KBM-7 (cell line): Measurements from ENCODE around the gene ZNF343.
A peak's percentile ranks its signal among the peaks of the same experiment; 100 is the strongest.
"Not testable (repeated sequence)": the region's sequence is repeated elsewhere in the genome, so short reads cannot be mapped to it uniquely, and the experiment has no call there.

Experiments used
- DNase-seq: peaks from one replicate; pipeline ENCODE4 v3.0.0-alpha.2; 2015
- in situ Hi-C: fragments of 300-500 bp; cut with MboI; formaldehyde crosslinking; loops from 2 replicates; pipeline ENCODE4 v1.14.3; 2020; ENCODE audit warnings: low sequenced_read_pairs, low pct_unique_long_range_greater_than_20kb, mixed read lengths

ZNF343 gene

DNA sequence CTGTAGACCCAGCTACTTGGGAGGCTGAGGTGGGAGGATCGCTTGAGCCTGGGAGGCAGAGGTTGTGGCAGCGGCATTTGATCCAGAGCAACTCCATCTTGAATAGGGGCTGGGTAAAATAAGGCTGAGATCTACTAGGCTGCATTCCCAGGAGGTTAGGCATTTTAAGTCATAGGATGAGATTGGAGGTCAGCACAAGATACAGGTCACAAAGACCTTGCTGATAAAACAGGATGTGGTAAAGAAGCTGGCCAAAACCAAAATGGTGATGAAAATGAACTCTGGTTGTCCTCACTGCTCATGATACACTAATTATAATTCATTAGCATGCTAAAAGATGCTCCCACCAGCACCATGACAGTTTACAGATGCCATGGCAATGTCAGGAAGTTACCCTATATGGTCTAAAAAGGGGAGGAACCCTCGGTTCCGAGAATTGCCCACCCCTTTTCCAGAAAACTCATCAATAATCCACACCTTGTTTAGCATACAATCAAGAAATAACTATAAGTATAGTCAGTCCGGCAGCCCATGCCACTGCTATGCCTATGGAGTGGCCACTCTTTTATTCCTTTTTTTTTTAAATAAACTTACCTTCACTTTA is 14.2 kb upstream of the ZNF343 start:
- peak; percentile 36 for DNase-seq
- in situ Hi-C loops = not testable (repeated sequence)

DNA sequence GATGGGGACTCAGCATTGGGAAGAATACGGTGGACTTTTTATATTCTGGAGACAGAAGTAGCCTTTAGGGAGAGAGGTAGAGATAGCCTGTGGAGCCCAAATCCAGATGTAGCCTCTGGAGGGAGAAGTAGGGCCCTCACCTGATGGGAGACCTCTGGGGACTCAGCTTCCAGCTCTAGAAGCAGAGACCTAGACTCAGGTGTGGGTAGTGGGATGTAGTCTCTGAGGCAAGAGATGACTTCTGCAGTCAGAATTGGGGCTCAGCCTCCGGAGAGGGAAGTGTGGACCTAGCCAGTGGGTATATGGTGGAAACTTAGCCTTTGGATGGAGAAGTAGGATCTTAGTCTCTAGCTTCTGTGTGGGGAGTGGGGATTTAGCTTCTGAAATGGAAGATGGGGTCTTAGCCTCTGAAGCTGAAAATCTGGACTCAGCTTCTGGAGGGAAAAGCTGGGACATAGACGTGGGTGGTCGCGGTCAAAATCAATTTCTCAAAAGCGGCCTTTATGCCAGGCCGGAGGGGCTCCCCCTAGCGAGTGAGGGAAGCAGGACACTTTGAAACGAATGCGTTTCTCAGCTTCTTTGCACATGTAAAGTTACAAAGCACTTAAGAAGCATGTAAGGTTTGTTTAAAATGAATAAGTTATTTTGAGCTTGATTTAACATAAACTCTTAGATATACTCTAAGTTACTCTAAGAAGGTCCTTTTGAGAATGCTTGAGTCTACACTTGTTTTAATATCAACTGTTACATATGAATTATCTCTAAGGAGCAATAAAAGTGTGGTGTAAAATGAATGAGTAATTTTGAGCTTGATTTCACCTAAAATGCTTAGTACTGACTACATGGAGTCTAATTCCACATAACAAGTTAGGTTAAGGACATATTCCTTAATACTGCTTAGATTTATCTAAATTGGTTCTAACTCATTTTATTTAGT is 12.9 kb upstream of the ZNF343 start:
- DNase-seq = peak; percentile 60
- in situ Hi-C loops = no loop called here

DNA sequence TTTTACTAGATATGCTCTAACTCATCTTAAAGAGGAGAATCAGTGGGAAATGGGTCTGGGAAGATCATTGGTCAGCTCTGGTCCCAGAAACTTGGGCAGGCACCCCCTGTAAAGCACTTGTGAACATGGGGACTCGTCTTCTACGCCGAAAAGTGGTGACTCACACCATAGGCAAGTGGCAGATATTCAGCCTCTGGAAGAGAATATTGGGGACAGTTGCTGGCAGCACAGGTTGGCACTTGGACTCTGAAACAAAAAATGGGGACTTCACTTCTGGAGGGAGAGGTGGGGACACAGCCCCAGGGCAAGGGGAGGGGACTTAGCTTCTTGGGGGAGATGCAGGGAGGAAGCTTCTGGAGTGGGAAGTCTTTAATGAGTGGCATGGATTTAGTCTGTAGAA is 11.9 kb upstream of the ZNF343 start:
- DNase-seq = no peak
- in situ Hi-C loops = no loop called here

DNA sequence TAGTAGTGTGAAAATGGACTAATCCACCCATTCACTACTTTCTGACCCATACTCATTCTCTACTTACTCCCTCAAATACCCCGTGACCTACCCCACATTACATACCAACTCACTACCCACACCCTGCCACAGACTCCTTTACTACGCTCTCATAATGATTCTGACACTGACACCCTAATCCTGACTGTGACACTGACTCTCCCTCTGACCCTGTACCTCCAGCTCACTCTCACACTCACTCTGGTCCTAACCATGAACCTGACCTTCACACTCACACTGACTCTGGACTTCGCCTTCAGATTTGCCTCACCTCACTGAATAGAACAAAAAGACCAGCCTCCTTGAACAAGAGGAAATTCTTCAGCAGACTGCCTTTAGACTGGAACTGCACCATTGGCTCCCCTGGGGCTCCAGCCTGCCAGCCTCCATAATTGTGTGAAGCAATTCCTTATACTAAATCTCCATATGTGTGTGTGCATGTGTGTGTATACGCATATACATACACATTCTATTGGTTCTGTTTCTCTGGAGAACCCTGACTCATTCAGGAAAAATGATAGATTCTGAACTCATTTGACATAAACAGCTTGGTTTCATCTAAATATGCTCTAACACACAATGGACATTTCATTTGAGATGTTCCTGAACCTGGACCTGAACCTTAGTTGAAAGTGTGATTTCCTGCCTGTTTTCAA is 10.5 kb upstream of the ZNF343 start:
- in situ Hi-C loops = no loop called here
- DNase-seq = no peak

DNA sequence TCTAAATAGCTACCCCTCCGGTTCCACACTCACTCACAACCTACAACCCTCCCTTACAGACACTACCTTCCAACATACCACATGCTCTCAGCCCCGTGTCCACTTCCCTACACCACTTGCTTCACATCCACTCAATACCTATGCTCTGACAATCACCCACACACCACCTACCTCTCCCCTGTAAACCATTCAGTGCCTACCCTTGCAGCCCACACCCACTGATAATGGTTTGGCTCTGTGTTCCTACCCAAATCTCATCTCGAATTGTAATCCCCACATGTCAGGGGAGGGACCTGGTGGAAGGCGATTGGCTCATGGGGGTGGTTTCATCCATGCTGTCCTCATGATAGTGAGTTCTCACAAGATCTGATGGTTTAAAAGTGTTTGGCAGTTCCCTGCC is 9.8 kb upstream of the ZNF343 start:
- in situ Hi-C loops = no loop called here
- no peak for DNase-seq

DNA sequence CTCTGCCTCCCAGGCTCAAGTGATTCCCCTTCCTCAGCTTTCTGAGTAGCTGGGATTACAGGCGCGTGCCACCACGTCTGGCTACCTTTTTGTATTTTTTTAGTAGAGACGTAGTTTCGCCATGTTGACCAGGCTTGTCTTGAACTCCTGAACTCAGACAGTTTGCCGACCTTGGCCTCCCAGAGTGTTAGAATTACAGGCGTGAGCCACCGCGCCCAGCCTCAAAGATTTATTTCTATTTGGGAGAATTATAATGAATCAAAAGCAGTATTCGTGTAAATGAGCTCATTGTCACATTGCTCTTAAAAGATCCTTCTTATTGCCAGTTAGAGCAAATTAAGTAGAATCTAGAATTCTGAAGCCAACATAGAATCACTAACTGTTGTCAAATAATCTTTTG is 9.4 kb upstream of the ZNF343 start:
- DNase-seq = no peak
- in situ Hi-C loops = no loop called here

DNA sequence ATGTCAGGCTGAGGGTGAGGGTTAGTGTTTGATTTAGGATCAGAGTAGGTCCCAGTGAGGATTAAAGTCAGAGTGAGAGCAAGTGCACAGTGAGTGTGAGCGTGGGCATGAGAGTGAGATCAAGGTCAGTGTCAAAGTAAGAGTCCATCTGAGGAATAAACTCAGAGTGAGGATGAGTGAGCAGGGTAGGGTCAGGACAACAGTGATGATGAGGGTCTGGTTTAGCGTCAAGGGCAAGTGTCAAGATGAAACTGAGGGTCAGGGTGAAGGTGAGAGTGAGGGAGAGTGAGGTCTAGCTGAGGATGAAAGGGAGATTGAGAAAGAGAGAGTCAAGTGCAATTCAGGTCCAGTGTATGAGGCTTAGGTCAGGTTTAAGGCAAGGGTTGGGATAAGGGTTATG is 7.7 kb upstream of the ZNF343 start:
- DNase-seq = no peak
- in situ Hi-C loops = no loop called here

DNA sequence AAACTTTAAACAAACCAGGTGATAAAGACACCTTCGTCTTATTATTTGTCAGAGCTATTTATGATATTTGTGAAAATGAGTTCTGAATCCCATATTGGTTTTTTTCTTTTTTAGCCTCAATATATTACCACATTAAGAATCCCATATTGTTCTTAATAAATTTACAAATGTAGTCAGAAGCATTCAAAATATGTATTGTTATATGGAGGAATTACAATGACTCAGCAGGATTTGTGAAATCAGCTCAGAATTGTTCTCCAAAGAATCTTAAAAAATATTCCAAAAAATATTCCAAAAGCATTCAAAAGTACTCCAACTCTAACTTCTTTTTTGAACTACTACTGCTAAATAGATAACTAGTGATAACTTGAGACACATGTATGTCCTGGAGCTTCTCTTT is 6.5 kb upstream of the ZNF343 start:
- in situ Hi-C loops = no loop called here
- DNase-seq = no peak

DNA sequence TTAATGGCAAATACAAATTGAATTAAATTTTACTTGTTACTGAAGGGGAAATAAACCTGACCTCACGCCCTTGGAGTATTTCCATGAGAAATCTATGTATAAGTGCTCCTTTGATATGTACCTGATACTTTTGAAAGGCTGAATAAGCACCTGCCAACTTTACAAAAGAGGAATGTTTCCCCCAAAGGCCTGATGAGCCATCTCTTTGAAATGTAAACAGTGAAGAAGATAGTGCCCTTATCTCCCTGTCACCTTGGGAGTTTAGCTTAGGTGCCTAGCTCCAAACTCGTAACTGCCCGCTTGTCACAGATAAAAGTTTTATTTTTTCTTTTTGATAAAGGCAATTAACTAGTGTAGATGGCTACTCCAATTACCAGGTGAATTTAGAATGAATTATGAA is 1.1 kb upstream of the ZNF343 start:
- in situ Hi-C loops = no loop called here

DNA sequence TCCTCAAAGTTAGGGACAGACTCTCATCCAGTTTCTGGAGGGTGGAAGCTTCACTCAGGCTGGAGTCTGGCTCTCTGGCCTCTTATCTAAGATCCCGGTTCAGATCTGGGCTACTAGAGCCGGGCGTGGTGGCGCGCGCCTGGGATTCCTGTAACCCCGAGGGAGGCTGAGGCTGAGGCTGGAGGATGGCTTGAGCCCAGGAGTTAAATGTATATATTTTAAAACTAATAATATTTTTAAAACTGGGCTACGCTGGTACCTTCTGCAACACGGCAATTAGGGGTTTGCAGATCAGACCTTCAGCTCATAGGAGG is 710 bp upstream of the ZNF343 start:
- in situ Hi-C loops = no loop called here
- DNase-seq = no peak

More for the DNA sequence above, 1.1 kb upstream of the ZNF343 start:
- DNase-seq = no peak

DNA sequence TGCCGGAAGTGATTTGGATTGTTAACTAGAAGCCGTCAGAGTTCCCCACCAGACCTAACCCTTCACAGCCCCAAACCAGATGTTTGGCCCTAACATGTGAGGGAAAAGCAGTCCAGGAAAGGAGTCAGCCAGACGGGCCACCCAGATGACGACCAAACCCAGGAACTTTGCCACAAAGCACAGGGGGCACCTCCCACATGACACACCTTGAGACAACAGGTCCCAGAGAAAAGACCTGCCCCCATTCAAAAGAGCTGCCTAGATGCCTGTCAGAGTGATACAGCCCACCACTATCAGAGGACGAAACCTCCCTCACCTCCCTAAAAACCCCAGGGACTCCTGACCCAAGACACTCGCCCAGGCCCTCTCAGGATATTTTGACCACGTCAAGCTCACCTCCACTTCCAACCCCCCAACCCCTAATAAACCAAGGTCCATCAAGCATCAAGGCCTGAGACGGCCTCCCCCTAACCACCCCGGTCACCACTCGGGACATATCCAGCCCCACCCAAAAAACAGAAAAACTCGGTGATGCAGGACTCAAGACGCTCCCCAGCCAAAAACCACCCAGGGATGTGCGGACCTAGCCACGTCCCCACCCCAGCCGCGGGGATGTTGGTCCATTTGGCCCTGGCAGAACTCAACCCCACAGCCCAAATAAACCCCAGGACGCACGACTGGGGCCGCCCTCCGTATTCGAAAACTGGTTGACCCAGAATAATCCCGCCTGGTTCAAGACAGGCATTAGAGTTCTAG is 662 bp downstream of the ZNF343 start:
- in situ Hi-C loops = no loop called here

DNA sequence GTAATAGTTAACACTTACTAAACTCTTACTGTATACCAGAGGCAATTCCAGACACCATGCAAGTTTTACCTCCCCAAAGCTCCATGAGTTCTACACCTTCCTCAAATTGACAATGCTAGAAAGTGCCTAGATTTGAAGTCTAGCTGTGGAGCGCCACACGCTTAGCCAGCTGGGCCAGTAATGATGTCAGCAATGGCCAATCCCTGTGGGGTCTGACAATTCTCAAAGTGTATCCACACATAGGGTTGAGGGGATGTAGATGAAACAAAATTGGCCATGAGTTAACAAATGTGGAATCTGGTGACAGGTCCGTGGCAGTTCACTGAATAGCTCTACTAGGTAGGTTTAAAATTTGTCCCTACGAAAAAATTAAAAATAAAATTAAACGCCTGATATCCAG is 1.3 kb downstream of the ZNF343 start:
- in situ Hi-C loops = no loop called here
- DNase-seq = peak; percentile 12

More for the DNA sequence above, 662 bp downstream of the ZNF343 start:
- peak; percentile 20 for DNase-seq

DNA sequence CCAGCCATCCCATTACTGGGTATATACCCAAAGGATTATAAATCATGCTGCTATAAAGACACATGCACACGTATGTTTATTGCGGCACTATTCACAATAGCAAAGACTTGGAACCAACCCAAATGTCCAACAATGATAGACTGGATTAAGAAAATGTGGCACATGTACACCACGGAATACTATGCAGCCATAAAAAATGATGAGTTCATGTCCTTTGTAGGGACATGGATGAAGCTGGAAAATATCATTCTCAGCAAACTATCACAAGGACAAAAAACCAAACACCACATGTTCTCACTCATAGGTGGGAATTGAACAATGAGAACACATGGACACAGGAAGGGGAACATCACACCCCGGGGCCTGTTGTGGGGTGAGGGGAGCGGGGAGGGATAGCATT is 2.3 kb downstream of the ZNF343 start:
- DNase-seq, in situ Hi-C loops: not testable (repeated sequence)

DNA sequence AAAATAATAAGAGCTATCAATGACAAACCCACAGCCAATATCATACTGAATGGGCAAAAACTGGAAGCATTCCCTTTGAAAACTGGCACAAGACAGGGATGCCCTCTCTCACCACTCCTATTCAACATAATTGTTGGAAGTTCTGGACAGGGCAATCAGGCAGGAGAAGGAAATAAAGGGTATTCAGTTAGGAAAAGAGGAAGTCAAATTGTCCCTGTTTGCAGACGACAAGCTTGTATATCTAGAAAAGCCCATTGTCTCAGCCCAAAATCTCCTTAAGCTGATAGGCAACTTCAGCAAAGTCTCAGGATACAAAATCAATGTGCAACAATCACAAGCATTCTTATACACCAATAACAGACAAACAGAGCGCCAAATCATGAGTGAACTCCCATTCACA is 3.9 kb downstream of the ZNF343 start:
- in situ Hi-C loops = not testable (repeated sequence)

DNA sequence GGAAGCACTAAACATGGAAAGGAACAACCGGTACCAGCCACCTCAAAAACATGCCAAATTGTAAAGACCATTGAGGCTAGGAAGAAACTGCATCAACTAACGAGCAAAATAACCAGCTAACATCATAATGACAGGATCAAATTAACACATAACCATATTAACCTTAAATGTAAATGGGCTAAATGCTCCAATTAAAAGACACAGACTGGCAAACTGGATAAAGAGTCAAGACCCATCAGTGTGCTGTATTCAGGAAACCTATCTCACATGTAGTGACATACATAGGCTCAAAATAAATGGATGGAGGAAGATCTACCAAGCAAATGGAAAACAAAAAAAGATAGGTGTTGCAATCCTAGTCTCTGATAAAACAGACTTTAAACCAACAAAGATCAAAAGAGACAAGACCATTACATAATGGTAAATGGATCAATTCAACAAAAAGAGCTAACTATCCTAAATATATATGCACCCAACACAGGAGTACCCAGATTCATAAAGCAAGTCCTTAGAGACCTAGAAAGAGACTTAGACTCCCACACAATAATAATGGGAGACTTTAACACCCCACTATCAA is 5.8 kb downstream of the ZNF343 start:
- DNase-seq, in situ Hi-C loops: not testable (repeated sequence)

More for the DNA sequence above, 3.9 kb downstream of the ZNF343 start:
- DNase-seq = peak; percentile 9

DNA sequence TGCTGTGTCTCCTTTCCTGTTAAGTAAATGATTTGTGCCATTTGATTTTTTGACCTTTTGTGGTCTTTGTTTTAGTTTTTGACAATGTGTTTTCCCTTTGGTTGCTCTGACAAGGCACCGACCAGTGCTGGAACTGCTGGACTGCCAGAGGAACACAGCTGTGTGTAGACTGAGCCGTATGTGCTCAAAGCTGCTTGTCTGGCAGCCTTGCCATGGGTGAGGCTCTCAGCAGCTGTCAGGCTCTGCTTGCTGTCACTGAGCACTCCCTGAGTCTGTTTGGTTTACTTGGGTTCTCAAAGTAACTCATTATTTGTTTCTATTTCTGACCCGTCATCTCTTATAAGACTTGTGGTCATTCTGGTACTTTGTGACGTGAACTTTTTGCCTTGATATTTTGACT is 23.1 kb downstream of the ZNF343 start:
- in situ Hi-C loops = no loop called here
- no peak for DNase-seq

DNA sequence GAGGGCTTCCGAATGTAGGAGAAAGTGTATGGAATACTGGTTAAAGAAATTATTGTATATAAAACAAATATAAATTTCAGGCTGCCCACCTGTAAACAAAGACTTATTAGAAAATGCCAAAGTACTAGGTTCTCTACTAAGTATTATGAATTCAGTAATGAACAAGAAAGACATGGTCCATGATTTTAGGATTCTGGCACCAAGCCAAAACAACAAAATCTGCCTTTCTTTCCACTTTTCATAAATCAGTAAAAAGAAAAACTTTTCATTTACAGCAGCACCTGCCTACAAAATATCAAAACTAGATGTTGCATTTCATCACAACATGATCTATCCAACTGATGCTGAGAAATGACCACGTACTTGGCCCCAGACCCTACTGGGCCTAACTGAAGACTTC is 23.6 kb downstream of the ZNF343 start:
- no peak for DNase-seq
- in situ Hi-C loops = no loop called here

DNA sequence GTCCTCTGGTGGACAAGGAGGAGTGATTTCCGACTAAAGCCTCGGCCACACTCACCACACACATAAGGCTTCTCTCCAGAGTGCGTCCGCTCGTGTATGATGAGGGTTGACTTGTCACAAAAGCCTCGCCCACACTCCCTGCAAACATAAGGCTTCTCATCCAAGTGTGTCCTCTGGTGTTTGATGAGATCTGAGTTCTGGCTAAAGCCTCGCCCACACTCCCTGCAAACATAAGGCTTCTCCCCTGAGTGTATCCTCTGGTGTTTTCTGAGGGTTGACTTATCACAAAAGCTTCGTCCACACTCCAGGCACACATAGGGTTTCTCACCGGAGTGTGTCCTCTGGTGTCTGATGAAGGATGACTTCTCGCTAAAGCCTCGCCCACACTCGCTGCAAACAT is 25.2 kb downstream of the ZNF343 start:
- in situ Hi-C loops = no loop called here

DNA sequence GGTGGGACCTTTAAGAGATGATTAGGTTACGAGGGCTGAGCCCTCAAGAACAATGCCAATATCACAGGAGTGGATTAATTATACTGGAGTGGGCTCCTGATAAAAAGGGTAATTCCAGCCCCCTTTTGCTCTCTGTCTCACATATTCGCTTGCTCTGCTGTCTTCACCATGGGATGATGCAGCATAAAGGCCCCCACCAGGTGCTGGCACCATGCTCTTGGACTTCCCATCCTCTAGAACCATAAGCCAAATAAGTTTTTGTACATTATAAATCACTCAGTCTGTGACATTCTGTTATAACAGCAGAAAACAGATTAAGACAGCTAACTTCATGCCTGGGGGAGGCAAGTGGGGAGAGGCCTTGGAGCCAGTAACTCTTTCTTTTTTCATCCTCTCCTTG is 28.3 kb downstream of the ZNF343 start:
- no peak for DNase-seq
- in situ Hi-C loops = no loop called here

More for the DNA sequence above, 25.2 kb downstream of the ZNF343 start:
- DNase-seq = no peak
